Cardiac muscle cell (in vitro differentiated cells and primary cell): ENCODE results near the gene GPR68. TPM values are rescaled to one million over a fixed set of nuclear protein-coding genes. Genes with fewer than 3 reads are reported as not detected.

Experiments
- DNase-seq, 2 donors: peaks; one replicate each; pipeline versions ENCODE4 v3.0.0 to v3.0.0-alpha.2; 2010 to 2017; ENCODE audit warnings: low read depth in 1 of 2, low spot score in 1 of 2
- H3K27ac ChIP-seq: fragments of 200-600 bp; sonication (generic); 2 replicates; pipeline ENCODE4 v1.5.1; 2016
- H3K27me3 ChIP-seq: fragments of 200-600 bp; sonication (generic); 2 replicates; pipeline ENCODE4 v1.6.0; 2016; ENCODE audit warnings: control low read depth
- H3K36me3 ChIP-seq: fragments of 200-600 bp; sonication (generic); 2 replicates; pipeline ENCODE4 v1.5.1; 2016; ENCODE audit warnings: control low read depth
- H3K4me1 ChIP-seq: fragments of 200-600 bp; sonication (generic); 2 replicates; pipeline ENCODE4 v1.8.1; 2017; ENCODE audit warnings: low read depth, mild to moderate bottlenecking, mixed run types
- H3K4me3 ChIP-seq: fragments of 200-600 bp; sonication (generic); 2 replicates; pipeline ENCODE4 v1.5.1; 2016; ENCODE audit warnings: mild to moderate bottlenecking
- H3K9me3 ChIP-seq: fragments of 200-600 bp; sonication (generic); 2 replicates; pipeline ENCODE4 v1.5.1; 2017; ENCODE audit warnings: low read depth, mild to moderate bottlenecking, control low read depth
- CTCF ChIP-seq: IDR thresholded peaks from 2 replicates; pipeline ENCODE4 v1.5.1; 2012; ENCODE audit warnings: low read depth, mild to moderate bottlenecking, low read length
- polyA plus RNA-seq: library from polyadenylated mRNA; unstranded; fragments of >200 nt; fragmentation: Nextera tagmentation; extraction: Ambion mirVana; gene quantifications from 2 replicates; pipeline ENCODE4 v1.2.1, GENCODE V29; 2016
- total RNA-seq: library from RNA; depleted of rRNA; stranded (reverse); fragments of >200 nt; gene quantifications from 2 replicates; pipeline ENCODE4 v1.2.3, GENCODE V29; 2016

GPR68 gene
- total and polyA plus RNA-seq, 2 experiments from 2014 or later: 0.22 to 0.42 TPM

- no peaks in the 10 kb centered on the region for H3K9me3 ChIP-seq
- no peak for TF ChIP-seq CTCF
- no peaks in the 10 kb centered on the region for H3K4me1 ChIP-seq
- DNase-seq: no peak
- H3K27ac ChIP-seq: no peak overlapping the region
- H3K4me3 ChIP-seq: no peak overlapping the region
- H3K36me3 ChIP-seq: no peaks in the 10 kb centered on the region
- peaks cover 30% of the 10 kb centered on the region for H3K27me3 ChIP-seq
These were observed 18.8 kb upstream of the GPR68 start for GRCh38 chr14:91263329-91263728.

- no peaks in the 10 kb centered on the region for H3K36me3 ChIP-seq
- peaks cover 7% of the 10 kb centered on the region for H3K4me1 ChIP-seq
- no peak overlapping the region for H3K27ac ChIP-seq
- H3K9me3 ChIP-seq: no peaks in the 10 kb centered on the region
- H3K4me3 ChIP-seq: no peak overlapping the region
- no peak for DNase-seq
- TF ChIP-seq CTCF: no peak
- H3K27me3 ChIP-seq: peaks cover 30% of the 10 kb centered on the region
These were observed 17.6 kb upstream of the GPR68 start for GRCh38 chr14:91261986-91262549.

- TF ChIP-seq CTCF: no peak
- Histone ChIP-seq H3K36me3 (no peaks in the 10 kb centered on the region), H3K4me1 (peaks cover 10% of the 10 kb centered on the region), H3K4me3 (no peak overlapping the region), H3K27me3 (peaks cover 28% of the 10 kb centered on the region), H3K9me3 (no peaks in the 10 kb centered on the region), H3K27ac (no peak overlapping the region)
- no peak for DNase-seq
These were observed 16.6 kb upstream of the GPR68 start for GRCh38 chr14:91261115-91261514.

GRCh38 chr14:91258876-91259275, 14.4 kb upstream of the GPR68 start:
- TF ChIP-seq CTCF: no peak
- DNase-seq: no peak
- H3K27me3 ChIP-seq: peaks cover 6% of the 10 kb centered on the region
- H3K4me1 ChIP-seq: peaks cover 10% of the 10 kb centered on the region
- no peaks in the 10 kb centered on the region for H3K9me3 ChIP-seq
- no peak overlapping the region for H3K4me3 ChIP-seq
- H3K36me3 ChIP-seq: no peaks in the 10 kb centered on the region
- H3K27ac ChIP-seq: no peak overlapping the region

- Histone ChIP-seq H3K27me3 (peaks cover 4% of the 10 kb centered on the region), H3K4me1 (peaks cover 10% of the 10 kb centered on the region), H3K9me3 (no peaks in the 10 kb centered on the region), H3K4me3 (no peak overlapping the region), H3K36me3 (no peaks in the 10 kb centered on the region), H3K27ac (no peak overlapping the region)
- DNase-seq: peak in 1 of 2 donors; percentile 54
- TF ChIP-seq CTCF: no peak
These were observed 13.6 kb upstream of the GPR68 start for GRCh38 chr14:91258011-91258618.
